ENCODE results near the gene CASZ1. TPM values are rescaled to one million over a fixed set of nuclear protein-coding genes. Genes with fewer than 3 reads are reported as not detected.

The CASZ1 gene, protein sequence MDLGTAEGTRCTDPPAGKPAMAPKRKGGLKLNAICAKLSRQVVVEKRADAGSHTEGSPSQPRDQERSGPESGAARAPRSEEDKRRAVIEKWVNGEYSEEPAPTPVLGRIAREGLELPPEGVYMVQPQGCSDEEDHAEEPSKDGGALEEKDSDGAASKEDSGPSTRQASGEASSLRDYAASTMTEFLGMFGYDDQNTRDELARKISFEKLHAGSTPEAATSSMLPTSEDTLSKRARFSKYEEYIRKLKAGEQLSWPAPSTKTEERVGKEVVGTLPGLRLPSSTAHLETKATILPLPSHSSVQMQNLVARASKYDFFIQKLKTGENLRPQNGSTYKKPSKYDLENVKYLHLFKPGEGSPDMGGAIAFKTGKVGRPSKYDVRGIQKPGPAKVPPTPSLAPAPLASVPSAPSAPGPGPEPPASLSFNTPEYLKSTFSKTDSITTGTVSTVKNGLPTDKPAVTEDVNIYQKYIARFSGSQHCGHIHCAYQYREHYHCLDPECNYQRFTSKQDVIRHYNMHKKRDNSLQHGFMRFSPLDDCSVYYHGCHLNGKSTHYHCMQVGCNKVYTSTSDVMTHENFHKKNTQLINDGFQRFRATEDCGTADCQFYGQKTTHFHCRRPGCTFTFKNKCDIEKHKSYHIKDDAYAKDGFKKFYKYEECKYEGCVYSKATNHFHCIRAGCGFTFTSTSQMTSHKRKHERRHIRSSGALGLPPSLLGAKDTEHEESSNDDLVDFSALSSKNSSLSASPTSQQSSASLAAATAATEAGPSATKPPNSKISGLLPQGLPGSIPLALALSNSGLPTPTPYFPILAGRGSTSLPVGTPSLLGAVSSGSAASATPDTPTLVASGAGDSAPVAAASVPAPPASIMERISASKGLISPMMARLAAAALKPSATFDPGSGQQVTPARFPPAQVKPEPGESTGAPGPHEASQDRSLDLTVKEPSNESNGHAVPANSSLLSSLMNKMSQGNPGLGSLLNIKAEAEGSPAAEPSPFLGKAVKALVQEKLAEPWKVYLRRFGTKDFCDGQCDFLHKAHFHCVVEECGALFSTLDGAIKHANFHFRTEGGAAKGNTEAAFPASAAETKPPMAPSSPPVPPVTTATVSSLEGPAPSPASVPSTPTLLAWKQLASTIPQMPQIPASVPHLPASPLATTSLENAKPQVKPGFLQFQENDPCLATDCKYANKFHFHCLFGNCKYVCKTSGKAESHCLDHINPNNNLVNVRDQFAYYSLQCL (N-terminal part only)
- total RNA-seq, result 1 to 10 TPM; 3.7 to 4.0 TPM

GRCh38 chr1:10796029-10796944 is at the start of gene CASZ1:
CASZ1 (minus strand) TSS chr1:10796646; CDS start chr1:10693889, 102,757 bp downstream.
- ChIA-PET POLR2A (no interaction called here), CTCF (interaction anchor here (1.0 kb wide), 1 partner anchor 104 kb away, joined by 4 read pairs; no protein-coding TSS in a partner anchor)
- H3K4me1 Mint-ChIP-seq, result peaks cover 11% of the 10 kb centered on the region
- no peaks in the 10 kb centered on the region for H3K9me3 Mint-ChIP-seq (ENCODE audit: low read depth)
- ATAC-seq (no peak), DNase-seq (peak; percentile 24)
- H3K27me3 Mint-ChIP-seq, result peaks cover 52% of the 10 kb centered on the region
- peak within 1 kb of the TSS; percentile 44 for H3K4me3 Mint-ChIP-seq
- no peaks in the 10 kb centered on the region for H3K36me3 Mint-ChIP-seq (ENCODE audit: low read depth)
- H3K27ac Mint-ChIP-seq, result no peak within 1 kb of the TSS
- intact Hi-C loops (cut with DNase I, micrococcal nuclease), result loop anchor here in 1 of 2 experiments (5.0 to 10.0 kb wide), 2 partner anchors 104 to 281 kb away; no protein-coding TSS in a partner anchor

GRCh38 chr1:10843697-10844096 is 47.3 kb upstream of the CASZ1 start:
- ATAC-seq, result no peak
- H3K27ac Mint-ChIP-seq, result no peak overlapping the region
- intact Hi-C loops (cut with DNase I, micrococcal nuclease), result no loop called here
- H3K27me3 Mint-ChIP-seq, result peaks cover 4% of the 10 kb centered on the region
- no peaks in the 10 kb centered on the region for H3K36me3 Mint-ChIP-seq (ENCODE audit: low read depth)
- no peak overlapping the region for H3K4me3 Mint-ChIP-seq
- peaks cover 5% of the 10 kb centered on the region for H3K9me3 Mint-ChIP-seq (ENCODE audit: low read depth)
- CTCF ChIA-PET, result interaction anchor here (1.2 kb wide), 1 partner anchor 66 kb away, joined by 3 read pairs; no protein-coding TSS in a partner anchor
- no peaks in the 10 kb centered on the region for H3K4me1 Mint-ChIP-seq
- no peak for DNase-seq
- POLR2A ChIA-PET, result no interaction called here

DNA sequence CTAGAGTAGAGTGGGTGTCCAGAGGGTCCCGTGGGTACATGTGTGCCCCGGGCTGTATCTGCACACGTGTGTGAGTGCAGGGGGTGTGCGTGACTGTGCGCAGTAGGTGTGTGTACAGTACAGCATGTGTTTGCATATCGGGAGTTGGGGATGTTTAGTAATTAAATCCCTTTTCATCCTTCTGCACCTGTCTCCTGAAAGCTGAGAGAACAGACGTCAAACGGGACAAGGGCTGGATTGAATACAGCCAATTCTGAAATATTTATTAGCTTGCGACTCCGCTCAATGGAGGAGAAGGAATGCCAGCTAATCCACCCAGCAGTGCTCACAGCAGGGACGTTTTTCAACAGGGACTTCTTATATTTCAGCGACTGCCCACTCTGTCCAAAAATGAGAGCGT is 44.7 kb upstream of the CASZ1 start:
- no peak overlapping the region for H3K27ac Mint-ChIP-seq
- CTCF ChIA-PET, result interaction anchor here (0.6 to 1.1 kb wide), 3 partner anchors 11 to 537 kb away, joined by 3 to 4 read pairs (median 3); no protein-coding TSS in a partner anchor
- no peak for DNase-seq
- no peak overlapping the region for H3K4me3 Mint-ChIP-seq
- peaks cover 16% of the 10 kb centered on the region for H3K27me3 Mint-ChIP-seq
- ATAC-seq, result no peak
- peaks cover 5% of the 10 kb centered on the region for H3K9me3 Mint-ChIP-seq (ENCODE audit: low read depth)
- POLR2A ChIA-PET, result no interaction called here
- H3K36me3 Mint-ChIP-seq (ENCODE audit: low read depth), result no peaks in the 10 kb centered on the region
- no peaks in the 10 kb centered on the region for H3K4me1 Mint-ChIP-seq
- intact Hi-C loops (cut with DNase I, micrococcal nuclease), result no loop called here

DNA sequence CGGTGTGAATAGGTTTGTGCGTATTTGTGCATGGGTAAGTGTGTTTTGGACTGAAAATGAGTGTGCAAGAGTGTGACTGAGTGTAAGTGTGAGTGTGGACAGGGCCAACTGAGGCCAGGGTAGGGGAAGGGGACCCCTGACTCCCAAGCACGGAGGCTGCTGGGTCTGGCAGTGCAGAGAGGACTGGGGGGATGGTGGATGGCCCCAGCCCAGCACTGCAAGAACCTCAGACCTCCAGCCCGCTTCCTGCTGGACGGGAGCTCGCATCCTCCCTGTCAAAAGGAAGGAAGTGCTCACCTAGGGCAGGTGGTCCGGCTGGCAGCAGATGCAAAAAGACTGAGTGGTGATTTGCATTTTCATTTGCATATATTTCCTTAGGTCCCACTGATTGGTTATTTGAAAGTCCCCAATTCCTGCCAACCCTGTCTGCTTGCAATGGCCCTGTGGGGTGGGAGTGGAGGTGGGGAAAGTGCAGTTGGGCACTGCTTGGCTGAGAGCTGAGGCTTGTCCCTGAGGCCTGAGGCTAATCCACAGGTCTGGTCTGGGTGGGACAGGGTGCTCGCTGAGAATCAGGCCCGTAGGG is 42.8 kb upstream of the CASZ1 start:
- Mint-ChIP-seq H3K4me3 (no peak overlapping the region), H3K9me3 (ENCODE audit: low read depth) (peaks cover 5% of the 10 kb centered on the region), H3K27me3 (peaks cover 25% of the 10 kb centered on the region), H3K4me1 (no peaks in the 10 kb centered on the region), H3K27ac (no peak overlapping the region), H3K36me3 (ENCODE audit: low read depth) (no peaks in the 10 kb centered on the region)
- no peak for ATAC-seq
- ChIA-PET CTCF (no interaction called here), POLR2A (no interaction called here)
- no peak for DNase-seq
- intact Hi-C loops (cut with DNase I, micrococcal nuclease), result no loop called here

- H3K36me3 Mint-ChIP-seq (ENCODE audit: low read depth), result no peaks in the 10 kb centered on the region
- no peak for DNase-seq
- H3K27ac Mint-ChIP-seq, result no peak overlapping the region
- H3K27me3 Mint-ChIP-seq, result peaks cover 30% of the 10 kb centered on the region
- intact Hi-C loops (cut with DNase I, micrococcal nuclease), result no loop called here
- H3K4me1 Mint-ChIP-seq, result no peaks in the 10 kb centered on the region
- no peaks in the 10 kb centered on the region for H3K9me3 Mint-ChIP-seq (ENCODE audit: low read depth)
- POLR2A ChIA-PET, result no interaction called here
- CTCF ChIA-PET, result no interaction called here
- no peak overlapping the region for H3K4me3 Mint-ChIP-seq
- no peak for ATAC-seq
Measured at GRCh38 chr1:10838541-10838940, 42.1 kb upstream of the CASZ1 start.

GRCh38 chr1:10836726-10837125 is 40.3 kb upstream of the CASZ1 start:
- no peaks in the 10 kb centered on the region for H3K4me1 Mint-ChIP-seq
- intact Hi-C loops (cut with DNase I, micrococcal nuclease), result no loop called here
- no peaks in the 10 kb centered on the region for H3K9me3 Mint-ChIP-seq (ENCODE audit: low read depth)
- no peak overlapping the region for H3K27ac Mint-ChIP-seq
- H3K27me3 Mint-ChIP-seq, result peaks cover 30% of the 10 kb centered on the region
- H3K4me3 Mint-ChIP-seq, result no peak overlapping the region
- ATAC-seq (no peak), DNase-seq (no peak)
- POLR2A ChIA-PET, result no interaction called here
- H3K36me3 Mint-ChIP-seq (ENCODE audit: low read depth), result no peaks in the 10 kb centered on the region
- CTCF ChIA-PET, result no interaction called here

DNA sequence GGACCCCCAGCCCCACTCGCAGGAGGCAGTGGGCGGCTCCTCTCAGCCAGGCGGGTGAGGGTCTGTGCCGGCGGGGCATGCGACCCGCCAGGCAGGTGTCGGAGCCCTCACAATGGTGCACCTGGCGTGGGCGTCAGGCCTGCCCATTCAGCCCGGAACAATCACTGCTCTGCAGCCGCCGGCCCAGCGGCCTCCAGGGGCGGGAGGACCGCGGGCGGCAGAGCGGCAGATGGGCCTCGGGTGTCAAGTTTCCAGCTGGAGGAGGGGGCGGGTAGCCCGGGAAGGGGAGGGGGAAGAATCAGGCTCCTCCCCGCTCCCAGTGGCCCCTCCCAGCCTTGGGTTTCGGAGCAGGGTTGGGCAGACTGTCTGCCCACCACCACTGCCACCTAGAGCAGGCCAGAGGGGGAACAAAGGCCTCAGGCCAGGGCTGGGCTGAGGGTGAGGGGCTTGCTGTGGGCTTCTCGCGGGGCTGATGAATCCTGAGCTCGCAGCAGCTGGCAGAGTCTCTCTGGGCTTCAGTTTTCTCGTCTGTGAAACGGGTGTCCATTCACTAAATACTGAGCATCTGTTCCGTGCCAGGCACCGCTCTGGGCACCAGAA is 39.5 kb upstream of the CASZ1 start:
- H3K9me3 Mint-ChIP-seq (ENCODE audit: low read depth), result no peaks in the 10 kb centered on the region
- CTCF ChIA-PET, result no interaction called here
- intact Hi-C loops (cut with DNase I, micrococcal nuclease), result no loop called here
- peaks cover 30% of the 10 kb centered on the region for H3K27me3 Mint-ChIP-seq
- no peaks in the 10 kb centered on the region for H3K4me1 Mint-ChIP-seq
- H3K27ac Mint-ChIP-seq, result no peak overlapping the region
- H3K36me3 Mint-ChIP-seq (ENCODE audit: low read depth), result no peaks in the 10 kb centered on the region
- H3K4me3 Mint-ChIP-seq, result no peak overlapping the region
- POLR2A ChIA-PET, result no interaction called here
- DNase-seq (peak; percentile 35), ATAC-seq (peak; percentile 49)

- no peak overlapping the region for H3K27ac Mint-ChIP-seq
- POLR2A ChIA-PET, result no interaction called here
- DNase-seq (no peak), ATAC-seq (no peak)
- intact Hi-C loops (cut with DNase I, micrococcal nuclease), result no loop called here
- no peak overlapping the region for H3K4me3 Mint-ChIP-seq
- CTCF ChIA-PET, result no interaction called here
- no peaks in the 10 kb centered on the region for H3K4me1 Mint-ChIP-seq
- H3K9me3 Mint-ChIP-seq (ENCODE audit: low read depth), result no peaks in the 10 kb centered on the region
- peaks cover 30% of the 10 kb centered on the region for H3K27me3 Mint-ChIP-seq
- H3K36me3 Mint-ChIP-seq (ENCODE audit: low read depth), result no peaks in the 10 kb centered on the region
Measured at GRCh38 chr1:10835421-10835820, 39.0 kb upstream of the CASZ1 start.

- H3K27ac Mint-ChIP-seq, result no peak overlapping the region
- no peaks in the 10 kb centered on the region for H3K9me3 Mint-ChIP-seq (ENCODE audit: low read depth)
- ChIA-PET POLR2A (no interaction called here), CTCF (no interaction called here)
- no peaks in the 10 kb centered on the region for H3K36me3 Mint-ChIP-seq (ENCODE audit: low read depth)
- intact Hi-C loops (cut with DNase I, micrococcal nuclease), result no loop called here
- DNase-seq, result no peak
- ATAC-seq, result no peak
- H3K4me3 Mint-ChIP-seq, result no peak overlapping the region
- H3K4me1 Mint-ChIP-seq, result no peaks in the 10 kb centered on the region
- peaks cover 31% of the 10 kb centered on the region for H3K27me3 Mint-ChIP-seq
Measured at GRCh38 chr1:10834770-10835412, 38.4 kb upstream of the CASZ1 start.

Measured in activated CD4-positive, alpha-beta T cell treated with anti-CD3 and anti-CD28 coated beads for 36 hours (primary cell).